Measurements from ENCODE around the gene LYSET.

Gene LYSET

DNA sequence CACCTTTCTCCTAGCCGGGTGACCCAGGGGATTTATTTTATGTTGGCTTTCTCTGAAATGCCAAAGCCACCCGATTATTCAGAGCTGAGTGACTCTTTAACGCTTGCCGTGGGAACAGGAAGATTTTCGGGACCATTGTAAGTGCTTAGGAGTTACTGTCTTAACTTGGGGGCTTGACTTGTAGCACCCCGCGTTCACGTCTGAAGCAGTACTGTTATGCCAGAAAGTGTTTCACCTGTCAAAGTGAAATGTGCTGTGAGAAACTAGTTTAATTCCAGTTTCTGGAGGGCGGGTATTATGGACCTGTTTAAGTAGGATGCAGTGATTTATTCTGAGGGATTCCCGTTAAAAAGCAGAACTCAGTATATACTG, 218 bp downstream of the LYSET start (continued):
- no peak for TF ChIP-seq FEZF1 (tag by site-specific recombination; IDR thresholded peaks at IDR 0.05)

GRCh38 chr14:93186466-93186865, 1.3 kb downstream of the LYSET start:
- POLR2A ChIA-PET, result interaction anchor here (1.1 to 4.7 kb wide), 2 partner anchors 20 to 27 kb away, joined by 3 to 44 read pairs; partner anchors contain the start of genes GON7 and UBR7
- TF ChIP-seq GLI2 (tag by site-specific recombination; IDR thresholded peaks at IDR 0.05; ENCODE audit: borderline replicate concordance, low read depth) (no peak), ZNF660 (tag by site-specific recombination; IDR thresholded peaks at IDR 0.05) (no peak)
- H3K9me3 ChIP-seq (ENCODE audit: control insufficient read depth, insufficient read depth, low read depth, low read length), result no peaks in the 10 kb centered on the region
- H3K4me3 ChIP-seq (ENCODE audit: low read depth, low read length), result no peak overlapping the region
- H3K36me3 ChIP-seq (ENCODE audit: control insufficient read depth in 2 of 2, insufficient read depth in 1 of 2, low read length in 2 of 2), result peaks cover 26 to 47% of the 10 kb centered on the region in 2 experiments
- peaks cover 6% of the 10 kb centered on the region; the same call in 1 of the 2 replicates for H3K4me1 ChIP-seq (ENCODE audit: control insufficient read depth, insufficient read depth, low read length)
- no peak overlapping the region for H3K27ac ChIP-seq (ENCODE audit: extremely low read depth, low read depth, low read length)
- CTCF ChIA-PET, result interaction anchor here (0.8 to 1.5 kb wide), 3 partner anchors 21 to 73 kb away, joined by 3 to 5 read pairs (median 5); no protein-coding TSS in a partner anchor

- Histone ChIP-seq H3K4me3 (ENCODE audit: low read depth, low read length) (no peak overlapping the region), H3K36me3 (ENCODE audit: control insufficient read depth in 2 of 2, insufficient read depth in 1 of 2, low read length in 2 of 2) (peaks cover 26 to 43% of the 10 kb centered on the region in 2 experiments), H3K27ac (ENCODE audit: extremely low read depth, low read depth, low read length) (no peak overlapping the region), H3K4me1 (ENCODE audit: control insufficient read depth, insufficient read depth, low read length) (peaks cover 6% of the 10 kb centered on the region; the same call in 1 of the 2 replicates), H3K9me3 (ENCODE audit: control insufficient read depth, insufficient read depth, low read depth, low read length) (no peaks in the 10 kb centered on the region)
- POLR2A ChIA-PET, result interaction anchor here (1.1 to 4.7 kb wide), 2 partner anchors 19 to 27 kb away, joined by 3 to 44 read pairs; partner anchors contain the start of genes GON7 and UBR7
- CTCF ChIA-PET, result interaction anchor here (0.8 to 1.5 kb wide), 2 partner anchors 21 to 74 kb away, joined by 5 read pairs; no protein-coding TSS in a partner anchor
- no peak for TF ChIP-seq ZNF112 (tag by site-specific recombination; IDR thresholded peaks at IDR 0.05)
- no peak for TF ChIP-seq ZNF843 (tag by site-specific recombination; IDR thresholded peaks at IDR 0.05)
- no peak for TF ChIP-seq ZNF398 (tag by site-specific recombination; IDR thresholded peaks at IDR 0.05)
- no peak for TF ChIP-seq ZNF24 (tag by site-specific recombination; IDR thresholded peaks at IDR 0.05)
- no peak for TF ChIP-seq ZNF558 (tag by site-specific recombination; IDR thresholded peaks at IDR 0.05)
- no peak for TF ChIP-seq MEIS1 (CRISPR knock-in tag; IDR thresholded peaks at IDR 0.05; ENCODE audit: borderline replicate concordance)
- TF ChIP-seq BCL11B (tag by site-specific recombination; IDR thresholded peaks at IDR 0.05; ENCODE audit: low read depth), result no peak
- no peak for TF ChIP-seq ZFP37 (tag by site-specific recombination; IDR thresholded peaks at IDR 0.05)
- TF ChIP-seq ZNF830 (tag by site-specific recombination; IDR thresholded peaks at IDR 0.05; ENCODE audit: low read depth), result no peak
- no peak for TF ChIP-seq ZNF23 (tag by site-specific recombination; IDR thresholded peaks at IDR 0.05; ENCODE audit: borderline replicate concordance)
These were observed 1.8 kb downstream of the LYSET start for GRCh38 chr14:93186956-93187355.

- CTCF ChIA-PET, result interaction anchor here (0.6 to 0.9 kb wide), 2 partner anchors 11 to 606 kb away, joined by 3 to 4 read pairs; partner anchors contain the start of genes GON7 and UBR7
These were observed 10.3 kb downstream of the LYSET start for GRCh38 chr14:93195316-93195999.

More at GRCh38 chr14:93195316-93195999, 10.3 kb downstream of the LYSET start:
- H3K4me1 ChIP-seq (ENCODE audit: control insufficient read depth, insufficient read depth, low read length), result no peaks in the 10 kb centered on the region
- no peaks in the 10 kb centered on the region for H3K9me3 ChIP-seq (ENCODE audit: control insufficient read depth, insufficient read depth, low read depth, low read length)
- peaks cover 0 to under 1% of the 10 kb centered on the region in 2 experiments; a peak in 1 of 3 replicates for H3K36me3 ChIP-seq (ENCODE audit: control insufficient read depth in 2 of 2, insufficient read depth in 1 of 2, low read length in 2 of 2)
- H3K4me3 ChIP-seq (ENCODE audit: low read depth, low read length), result no peak overlapping the region
- H3K27ac ChIP-seq (ENCODE audit: extremely low read depth, low read depth, low read length), result no peak overlapping the region
- POLR2A ChIA-PET, result interaction anchor here (1.9 kb wide), 1 partner anchor 11 kb away, joined by 6 read pairs; the partner anchor contains the start of genes LYSET and MOAP1
- TF ChIP-seq ZNF211 (tag by site-specific recombination; IDR thresholded peaks at IDR 0.05; ENCODE audit: low read depth), result no peak
- TF ChIP-seq ZNF121 (tag by site-specific recombination; IDR thresholded peaks at IDR 0.05), result peak; percentile 55; the same call in 1 of the 2 replicates
